VCaP (cell line): ENCODE data around the gene GPR160.
A peak's percentile ranks its signal among the peaks of the same experiment; 100 is the strongest.

Experiments
- H3K27ac ChIP-seq: fragments of 450-650 bp; 2 replicates; pipeline ENCODE4 v1.5.1; 2017
- TF ChIP-seq, protein P1 (sequence below): fragments of 450-650 bp; conservative IDR thresholded peaks from 2 replicates; pipeline ENCODE4 v1.5.1; 2017; ENCODE audit warnings: mild to moderate bottlenecking, moderate library complexity

The GPR160 gene

DNA sequence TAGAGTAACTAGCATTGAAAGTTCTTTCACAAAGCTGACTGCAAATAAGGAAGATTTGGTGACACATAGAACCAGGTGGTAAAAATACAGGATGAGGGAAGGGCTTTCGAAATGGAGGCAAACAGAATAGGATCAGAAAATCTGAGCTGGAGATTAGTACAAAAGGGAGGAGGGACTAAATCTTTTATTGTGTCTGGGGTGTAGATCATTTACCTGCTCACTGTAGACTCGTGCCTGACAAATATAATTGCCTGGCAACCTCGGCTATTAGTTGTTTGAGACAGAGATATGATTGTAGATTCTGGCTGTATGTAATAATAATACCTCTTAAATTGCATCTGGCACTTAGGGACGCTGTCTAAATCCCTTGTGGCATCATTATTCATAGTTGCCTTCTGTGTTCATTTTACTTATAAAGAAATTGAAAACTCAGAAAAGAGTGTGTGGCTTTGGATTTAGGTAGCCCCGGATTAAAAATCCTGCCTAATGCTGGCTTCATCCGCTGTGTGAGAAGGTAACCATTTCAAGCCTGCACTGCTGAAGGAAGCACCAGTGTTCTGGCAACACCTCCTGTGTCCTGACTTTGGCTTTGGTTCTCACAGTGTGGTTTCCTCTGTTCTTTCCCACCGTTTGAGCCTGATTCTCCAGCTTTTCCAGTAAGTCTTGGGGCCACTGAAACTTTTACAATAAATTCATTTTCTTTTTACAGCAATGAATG, 25.0 kb upstream of the GPR160 start:
- peak overlapping the region; percentile 72 for H3K27ac ChIP-seq
- TF ChIP-seq, protein P1, sequence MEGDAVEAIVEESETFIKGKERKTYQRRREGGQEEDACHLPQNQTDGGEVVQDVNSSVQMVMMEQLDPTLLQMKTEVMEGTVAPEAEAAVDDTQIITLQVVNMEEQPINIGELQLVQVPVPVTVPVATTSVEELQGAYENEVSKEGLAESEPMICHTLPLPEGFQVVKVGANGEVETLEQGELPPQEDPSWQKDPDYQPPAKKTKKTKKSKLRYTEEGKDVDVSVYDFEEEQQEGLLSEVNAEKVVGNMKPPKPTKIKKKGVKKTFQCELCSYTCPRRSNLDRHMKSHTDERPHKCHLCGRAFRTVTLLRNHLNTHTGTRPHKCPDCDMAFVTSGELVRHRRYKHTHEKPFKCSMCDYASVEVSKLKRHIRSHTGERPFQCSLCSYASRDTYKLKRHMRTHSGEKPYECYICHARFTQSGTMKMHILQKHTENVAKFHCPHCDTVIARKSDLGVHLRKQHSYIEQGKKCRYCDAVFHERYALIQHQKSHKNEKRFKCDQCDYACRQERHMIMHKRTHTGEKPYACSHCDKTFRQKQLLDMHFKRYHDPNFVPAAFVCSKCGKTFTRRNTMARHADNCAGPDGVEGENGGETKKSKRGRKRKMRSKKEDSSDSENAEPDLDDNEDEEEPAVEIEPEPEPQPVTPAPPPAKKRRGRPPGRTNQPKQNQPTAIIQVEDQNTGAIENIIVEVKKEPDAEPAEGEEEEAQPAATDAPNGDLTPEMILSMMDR = no peak

DNA sequence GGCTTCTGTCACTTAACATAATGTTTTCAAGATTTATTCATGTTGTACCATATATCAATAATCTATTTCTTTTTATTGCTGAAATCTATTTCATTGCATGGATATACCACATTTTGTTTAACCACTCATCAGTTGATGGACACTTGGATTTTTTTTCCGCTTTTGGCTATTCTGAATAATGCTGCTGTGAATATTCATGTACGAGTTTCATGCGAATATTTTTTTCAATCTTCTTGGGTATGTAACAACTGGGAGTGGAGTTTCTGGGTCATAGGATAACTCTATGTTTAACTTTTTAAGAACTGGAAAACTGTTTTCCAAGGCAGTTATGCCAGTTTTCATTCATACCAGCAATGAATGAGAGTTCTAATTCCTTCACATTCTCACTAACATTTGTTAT, 21.7 kb upstream of the GPR160 start:
- TF ChIP-seq, protein P1 = no peak

DNA sequence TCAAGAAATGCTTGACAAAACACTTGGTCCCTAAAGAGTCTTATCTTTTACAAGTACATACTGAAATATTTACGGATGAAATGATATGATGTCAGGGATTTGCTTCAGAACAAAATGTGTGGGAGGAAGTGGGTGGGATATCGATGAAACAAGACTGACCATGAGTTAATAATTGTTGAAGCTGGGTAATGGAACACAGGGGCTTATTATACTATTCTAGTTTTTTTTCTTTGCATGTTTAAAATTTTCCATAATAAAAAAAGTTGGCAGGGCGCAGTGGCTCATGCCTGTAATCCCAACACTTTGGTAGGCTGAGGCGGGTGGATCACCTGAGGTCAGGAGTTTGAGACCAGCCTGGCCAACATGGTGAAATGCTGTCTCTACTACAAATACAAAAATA, 18.5 kb upstream of the GPR160 start:
- H3K27ac ChIP-seq = peak overlapping the region; percentile 8; the same call in 1 of the 2 replicates

More for the DNA sequence above, 21.7 kb upstream of the GPR160 start:
- no peak overlapping the region for H3K27ac ChIP-seq

DNA sequence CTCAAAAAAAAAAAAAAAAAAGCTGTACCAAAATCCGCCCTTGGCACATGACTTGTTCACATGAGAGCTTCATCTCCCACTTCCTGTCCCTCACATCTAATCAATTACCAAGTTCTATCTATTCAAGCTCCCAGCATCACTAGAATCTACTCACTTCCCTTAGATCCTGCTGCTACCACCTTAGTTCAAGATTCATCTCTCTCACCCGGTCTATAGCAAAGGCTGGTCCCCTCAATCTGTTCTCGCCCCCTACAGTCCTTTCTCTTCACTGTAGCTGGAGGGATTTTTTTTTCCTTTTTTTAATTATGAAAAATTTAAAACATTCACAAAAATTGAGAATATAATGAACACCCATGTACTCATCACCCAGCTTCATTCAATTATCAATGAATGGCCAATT, 16.7 kb upstream of the GPR160 start:
- H3K27ac ChIP-seq = no peak overlapping the region
- TF ChIP-seq, protein P1 = no peak

DNA sequence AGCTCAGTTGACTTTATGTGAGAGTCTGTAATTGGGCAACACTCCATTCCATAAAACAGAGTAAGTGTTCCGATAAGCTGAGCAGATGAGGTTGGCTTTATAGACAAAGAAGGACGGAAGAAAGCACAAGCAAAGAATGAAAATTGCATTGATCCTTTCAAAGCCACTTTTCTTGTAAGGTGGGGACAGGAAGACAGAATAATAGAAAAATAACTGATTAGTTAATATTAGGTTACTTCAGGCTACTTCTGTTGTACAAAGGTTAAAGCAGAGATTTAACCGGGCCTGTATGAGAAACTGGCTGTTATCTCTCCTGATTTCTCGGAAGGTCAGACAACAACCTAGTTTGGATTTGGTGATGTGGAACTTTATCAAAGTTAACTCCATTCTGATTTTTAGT, 15.5 kb upstream of the GPR160 start:
- TF ChIP-seq, protein P1 = no peak
- no peak overlapping the region for H3K27ac ChIP-seq

DNA sequence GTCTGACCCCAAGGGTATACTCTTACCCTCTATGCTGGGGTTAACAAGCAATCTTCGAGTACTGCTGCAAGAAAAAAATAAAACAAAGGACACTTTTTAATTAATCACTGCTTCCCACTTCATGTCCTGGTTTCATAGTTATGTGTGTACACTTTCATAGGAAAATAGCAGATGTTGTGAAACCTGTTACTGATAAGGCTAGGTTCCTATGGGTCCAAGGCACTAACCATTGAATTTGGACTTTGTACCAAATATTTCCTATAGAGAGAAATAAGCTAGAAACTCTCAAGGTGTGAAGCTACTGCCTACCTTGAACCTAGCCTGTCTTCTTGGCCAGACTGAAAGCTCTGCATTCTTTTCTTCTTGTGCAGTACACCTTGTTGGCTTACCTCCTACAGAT, 14.6 kb upstream of the GPR160 start:
- TF ChIP-seq, protein P1 = no peak
- no peak overlapping the region for H3K27ac ChIP-seq

DNA sequence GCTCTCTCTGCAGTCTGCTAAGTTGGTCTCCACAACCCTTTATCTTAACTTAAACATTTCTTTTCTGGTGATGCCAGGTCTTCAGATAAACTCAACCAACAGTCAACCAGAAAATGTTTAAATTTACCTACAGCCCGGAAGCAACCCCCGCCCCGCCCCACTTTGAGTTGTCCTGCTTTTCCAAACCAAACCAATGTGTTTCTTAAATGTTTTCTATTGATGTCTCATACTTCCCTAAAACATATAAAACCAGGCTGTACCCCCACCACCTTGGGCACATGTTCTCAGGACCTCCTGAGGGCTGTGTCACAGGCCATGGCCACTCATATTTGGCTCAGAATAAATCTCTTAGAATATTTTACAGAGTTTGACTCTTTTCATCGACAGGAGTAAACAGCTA, 13.2 kb upstream of the GPR160 start:
- no peak overlapping the region for H3K27ac ChIP-seq
- TF ChIP-seq, protein P1 = no peak
